K562 (cell line): ENCODE results near the gene TPD52L1.

Experiments used
- CBX2 ChIP-seq: fragments of 200-600 bp; sonication (generic); IDR thresholded peaks from one replicate; pipeline ENCODE4 v1.6.1; 2012; ENCODE audit warnings: mild to moderate bottlenecking, low read length, inconsistent platforms; ENCODE audit not compliant: insufficient read depth, poor library complexity, severe bottlenecking
- CTCF ChIP-seq, 3 experiments: IDR thresholded peaks in 2 of 3; conservative IDR thresholded peaks in 1 of 3; 2 replicates each; pipeline ENCODE4 v1.5.1; 2011 to 2012; ENCODE audit warnings: low read length in 3 of 3, mild to moderate bottlenecking in 3 of 3, control low read depth in 2 of 3, improper control_type of control experiment in 1 of 3, inconsistent platforms in 1 of 3, low read depth in 1 of 3, mixed read lengths in 1 of 3, moderate library complexity in 1 of 3; ENCODE audit not compliant: insufficient read depth in 2 of 3
- EZH2 ChIP-seq: IDR thresholded peaks from 2 replicates; pipeline ENCODE4 v1.6.1; 2012; ENCODE audit warnings: low read depth, mild to moderate bottlenecking, inconsistent platforms, low read length, borderline replicate concordance
- MLX ChIP-seq, 2 experiments: fragments of 450-650 bp in 1 of 2; sonication (generic) in 1 of 2; formaldehyde crosslinking; conservative IDR thresholded peaks; 2 replicates each; pipeline versions ENCODE4 v1.4.0 to v1.8.1; 2020 to 2022; ENCODE audit warnings: mild to moderate bottlenecking in 1 of 2, missing genetic modification reagents in 1 of 2
- POLR2A ChIP-seq: fragments of 450-650 bp; conservative IDR thresholded peaks from 2 replicates; pipeline ENCODE4 v1.6.1; 2016
- PYGO2 ChIP-seq: fragments of 450-650 bp; IDR thresholded peaks from 2 replicates; pipeline ENCODE4 v1.6.1; 2016; ENCODE audit warnings: mild to moderate bottlenecking, missing genetic modification characterization, moderate library complexity, missing compliant biosample characterization
- TCF7 ChIP-seq: sonication (generic); IDR thresholded peaks from 2 replicates; pipeline ENCODE4 v1.6.1; 2016; ENCODE audit warnings: antibody characterized with exemption, borderline replicate concordance
- YY1 ChIP-seq, 3 experiments: IDR thresholded peaks; 2 replicates each; pipeline ENCODE4 v1.6.1; 2011; ENCODE audit warnings: low read length in 2 of 3, mild to moderate bottlenecking in 2 of 3, moderate library complexity in 2 of 3, borderline replicate concordance in 1 of 3, control low read depth in 1 of 3, low read depth in 1 of 3; ENCODE audit not compliant: insufficient read depth in 3 of 3, insufficient replicate concordance in 2 of 3, control insufficient read depth in 1 of 3, insufficient read length in 1 of 3; ENCODE audit errors: extremely low read depth in 1 of 3
- ZEB2 ChIP-seq: fragments of 450-650 bp; IDR thresholded peaks from 2 replicates; pipeline ENCODE4 v1.6.1; 2016
- ZFX ChIP-seq: sonication (generic); formaldehyde crosslinking; IDR thresholded peaks from 2 replicates; pipeline ENCODE4 v1.8.0; 2022; ENCODE audit warnings: mild to moderate bottlenecking, missing genetic modification reagents, moderate library complexity
- TF ChIP-seq, protein P1 (sequence below): sonication (generic); formaldehyde crosslinking; IDR thresholded peaks from 2 replicates; pipeline ENCODE4 v1.8.0; 2022; ENCODE audit warnings: mild to moderate bottlenecking, missing genetic modification reagents

DNA sequence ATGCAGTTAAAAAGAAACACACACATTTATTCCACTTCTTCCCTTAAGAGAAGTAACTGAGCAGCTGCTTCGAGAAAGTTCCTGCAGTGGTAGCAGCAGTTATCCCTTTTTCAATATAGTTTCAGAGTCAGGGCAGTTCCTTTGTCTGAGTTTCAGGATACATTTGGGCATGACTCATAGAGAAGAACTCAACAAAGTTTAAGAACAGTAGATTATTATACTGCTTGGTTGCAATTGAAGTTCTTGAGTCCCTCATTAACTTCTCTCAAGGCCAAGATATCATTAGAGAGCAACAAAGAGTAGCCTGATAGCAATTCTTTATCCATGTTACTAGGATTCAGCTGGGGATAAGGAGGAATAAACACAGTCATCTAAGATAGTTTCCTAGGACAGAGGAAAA is 54.4 kb downstream of the TPD52L1 start:
- no peak for TF ChIP-seq ZEB2
- no peak for TF ChIP-seq YY1 (IDR thresholded peaks at IDR 0.05; ENCODE audit: borderline replicate concordance in 1 of 3, control insufficient read depth in 1 of 3, extremely low read depth in 1 of 3, insufficient read depth in 3 of 3, insufficient read length in 1 of 3, insufficient replicate concordance in 2 of 3, low read depth in 1 of 3, low read length in 2 of 3)
- no peak for TF ChIP-seq MLX (CRISPR knock-in tag; conservative IDR thresholded peaks at IDR 0.05)
- no peak for TF ChIP-seq TCF7
- TF ChIP-seq, protein P1, sequence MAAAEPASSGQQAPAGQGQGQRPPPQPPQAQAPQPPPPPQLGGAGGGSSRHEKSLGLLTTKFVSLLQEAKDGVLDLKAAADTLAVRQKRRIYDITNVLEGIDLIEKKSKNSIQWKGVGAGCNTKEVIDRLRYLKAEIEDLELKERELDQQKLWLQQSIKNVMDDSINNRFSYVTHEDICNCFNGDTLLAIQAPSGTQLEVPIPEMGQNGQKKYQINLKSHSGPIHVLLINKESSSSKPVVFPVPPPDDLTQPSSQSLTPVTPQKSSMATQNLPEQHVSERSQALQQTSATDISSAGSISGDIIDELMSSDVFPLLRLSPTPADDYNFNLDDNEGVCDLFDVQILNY (CRISPR knock-in tag): no peak
- TF ChIP-seq CBX2: no peak
- TF ChIP-seq PYGO2: no peak
- no peak for TF ChIP-seq ZFX (CRISPR knock-in tag)
- TF ChIP-seq EZH2: no peak
- TF ChIP-seq CTCF (IDR thresholded peaks at IDR 0.05 in 2 of 3, conservative IDR thresholded peaks at IDR 0.05 in 1 of 3; ENCODE audit: insufficient read depth in 2 of 3, low read depth in 1 of 3, low read length in 3 of 3): no peak
- TF ChIP-seq POLR2A: no peak
